Measurements from ENCODE around the gene PPL.

DNA sequence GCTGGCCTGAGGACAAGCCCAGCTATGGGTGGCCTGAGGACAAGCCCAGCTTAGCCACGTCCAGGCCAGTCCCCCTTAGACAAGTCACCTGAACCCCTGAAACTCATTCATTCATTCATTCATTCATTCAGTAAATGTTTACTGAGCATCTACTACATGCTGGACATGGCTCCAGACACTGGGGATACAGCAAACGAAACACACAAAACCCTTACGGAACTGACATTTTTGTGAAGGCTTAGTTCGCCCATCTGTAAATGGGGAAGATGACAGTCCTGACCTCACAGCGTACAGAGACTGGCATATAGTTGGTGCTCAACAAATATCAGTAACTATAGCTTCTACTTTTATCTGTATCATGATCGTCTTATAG is 37.5 kb downstream of the PPL start:
- TF ChIP-seq TAF1 (IDR thresholded peaks at IDR 0.05; ENCODE audit: borderline replicate concordance, low read depth, low read length) (no peak), POLR2AphosphoS5 (IDR thresholded peaks at IDR 0.05; ENCODE audit: low read depth, low read length) (no peak)
